ENCODE data around the gene NFE2L3. TPM values are rescaled to one million over a fixed set of nuclear protein-coding genes. Genes with fewer than 3 reads are reported as not detected.
"Not testable (repeated sequence)": the region's sequence is repeated elsewhere in the genome, so short reads cannot be mapped to it uniquely, and the experiment has no call there.

NFE2L3 gene
- total RNA-seq, 2 donors from 2014 or later: 4.9 to 6.6 TPM

GRCh38 chr7:26181474-26182227, 29.7 kb downstream of the NFE2L3 start:
- WGBS, 2 donors: 40 to 58% methylated on average over 3 of the region's 3 CpGs
- Histone ChIP-seq H3K27ac (peak overlapping the region; percentile 20 to 77 (median 44)), H3K4me1 (peaks cover 55% of the 10 kb centered on the region), H3K9me3 (no peaks in the 10 kb centered on the region), H3K27me3 (no peaks in the 10 kb centered on the region), H3K4me3 (no peak overlapping the region), H3K36me3 (replicated peaks in 1 of 2; ENCODE audit: insufficient read depth in 1 of 2, low read depth in 2 of 2) (peaks cover 0 to 3% of the 10 kb centered on the region in 2 donors)
- TF ChIP-seq CTCF (IDR thresholded peaks at IDR 0.05) (no peak), POLR2A (IDR thresholded peaks at IDR 0.05) (no peak)
- ATAC-seq (no peak), DNase-seq (no peak)
- intact Hi-C loops (cut with DNase I): no loop called here

- peak in 2 of 3 donors; percentile 28 to 29 for TF ChIP-seq POLR2A (IDR thresholded peaks at IDR 0.05)
- TF ChIP-seq CTCF (IDR thresholded peaks at IDR 0.05): no peak
- ATAC-seq: no peak
These were observed 30.3 kb downstream of the NFE2L3 start for GRCh38 chr7:26182283-26182682.

GRCh38 chr7:26182706-26183105, 30.7 kb downstream of the NFE2L3 start:
- peak in 1 of 4 donors; percentile 10 for DNase-seq
- TF ChIP-seq CTCF (IDR thresholded peaks at IDR 0.05): no peak
- no peak for TF ChIP-seq POLR2A (IDR thresholded peaks at IDR 0.05)
- Histone ChIP-seq H3K27ac (peak overlapping the region in 2 of 4 donors; percentile 32 to 77), H3K27me3 (no peaks in the 10 kb centered on the region), H3K4me3 (no peak overlapping the region), H3K4me1 (peaks cover 58% of the 10 kb centered on the region), H3K9me3 (no peaks in the 10 kb centered on the region), H3K36me3 (replicated peaks in 1 of 2; ENCODE audit: insufficient read depth in 1 of 2, low read depth in 2 of 2) (peaks cover 0 to 3% of the 10 kb centered on the region in 2 donors)
- intact Hi-C loops (cut with DNase I): no loop called here
- 63% methylated on average over 8 of the region's 8 CpGs for WGBS, 2 donors
- ATAC-seq: no peak

More at GRCh38 chr7:26182283-26182682, 30.3 kb downstream of the NFE2L3 start:
- H3K27ac ChIP-seq: peak overlapping the region in 2 of 4 donors; percentile 32 to 77
- H3K9me3 ChIP-seq: no peaks in the 10 kb centered on the region
- H3K4me3 ChIP-seq: no peak overlapping the region
- DNase-seq: peak; percentile 48 to 58 (median 50)
- peaks cover 0 to 3% of the 10 kb centered on the region in 2 donors for H3K36me3 ChIP-seq (replicated peaks in 1 of 2; ENCODE audit: insufficient read depth in 1 of 2, low read depth in 2 of 2)
- peaks cover 55% of the 10 kb centered on the region for H3K4me1 ChIP-seq
- no peaks in the 10 kb centered on the region for H3K27me3 ChIP-seq
- intact Hi-C loops (cut with DNase I): no loop called here
- WGBS, 2 donors: 39 to 42% methylated on average over 5 to 6 of the region's 6 CpGs

GRCh38 chr7:26183545-26184280, 31.7 kb downstream of the NFE2L3 start:
- Histone ChIP-seq H3K9me3 (no peaks in the 10 kb centered on the region), H3K36me3 (replicated peaks in 1 of 2; ENCODE audit: insufficient read depth in 1 of 2, low read depth in 2 of 2) (peaks cover 3 to 7% of the 10 kb centered on the region in 2 donors), H3K4me3 (no peak overlapping the region), H3K27me3 (no peaks in the 10 kb centered on the region), H3K27ac (peak overlapping the region in 2 of 4 donors; percentile 29 to 32), H3K4me1 (peaks cover 68% of the 10 kb centered on the region)
- WGBS, 2 donors: 54 to 59% methylated on average over 4 of the region's 4 CpGs
- ATAC-seq: no peak
- DNase-seq: no peak
- no peak for TF ChIP-seq POLR2A (IDR thresholded peaks at IDR 0.05)
- no peak for TF ChIP-seq CTCF (IDR thresholded peaks at IDR 0.05)
- intact Hi-C loops (cut with DNase I): no loop called here

- H3K9me3 ChIP-seq; intact Hi-C loops (cut with DNase I); H3K27me3 ChIP-seq; H3K4me3 ChIP-seq; DNase-seq; ATAC-seq: not testable (repeated sequence)
- Histone ChIP-seq H3K27ac (peak overlapping the region in 1 of 4 donors; percentile 29), H3K4me1 (peaks cover 74% of the 10 kb centered on the region), H3K36me3 (replicated peaks in 1 of 2; ENCODE audit: insufficient read depth in 1 of 2, low read depth in 2 of 2) (peaks cover 6 to 15% of the 10 kb centered on the region in 2 donors)
- WGBS, 2 donors: 38 to 42% methylated on average over 4 of the region's 4 CpGs
These were observed 32.5 kb downstream of the NFE2L3 start for GRCh38 chr7:26184281-26185101.

All from body of pancreas (tissue), 4 donors.